Ishikawa (cell line): ENCODE measurements around the gene SULT6B1.

Experiments
- CEBPB ChIP-seq: IDR thresholded peaks from 2 replicates; pipeline ENCODE4 v1.6.1; 2012
- CREB1 ChIP-seq: IDR thresholded peaks from 2 replicates; pipeline ENCODE4 v1.6.1; 2012; ENCODE audit warnings: low read depth
- EGR1 ChIP-seq: IDR thresholded peaks from 2 replicates; pipeline ENCODE4 v1.6.1; 2012
- EP300 ChIP-seq: IDR thresholded peaks from 2 replicates; pipeline ENCODE4 v1.6.1; 2012; ENCODE audit warnings: borderline replicate concordance
- FOXM1 ChIP-seq: IDR thresholded peaks from 2 replicates; pipeline ENCODE4 v1.6.1; 2012; ENCODE audit warnings: low read depth, borderline replicate concordance
- NFIC ChIP-seq: IDR thresholded peaks from 2 replicates; pipeline ENCODE4 v1.6.1; 2012
- RAD21 ChIP-seq: IDR thresholded peaks from 2 replicates; pipeline ENCODE4 v1.6.1; 2012; ENCODE audit warnings: low read depth
- TAF1 ChIP-seq: IDR thresholded peaks from 2 replicates; pipeline ENCODE4 v1.6.1; 2012; ENCODE audit warnings: low read depth, mild to moderate bottlenecking
- TCF12 ChIP-seq: IDR thresholded peaks from 2 replicates; pipeline ENCODE4 v1.6.1; 2012; ENCODE audit warnings: low read depth
- TEAD4 ChIP-seq: IDR thresholded peaks from 2 replicates; pipeline ENCODE4 v1.6.1; 2012
- USF1 ChIP-seq: IDR thresholded peaks from 2 replicates; pipeline ENCODE4 v1.6.1; 2012
- YY1 ChIP-seq: IDR thresholded peaks from 2 replicates; pipeline ENCODE4 v1.6.1; 2012; ENCODE audit warnings: low read depth
- ZBTB7A ChIP-seq: IDR thresholded peaks from 2 replicates; pipeline ENCODE4 v1.6.1; 2012; ENCODE audit warnings: low read depth
- TF ChIP-seq, protein P1 (sequence below): IDR thresholded peaks from 2 replicates; pipeline ENCODE4 v1.6.1; 2012
- TF ChIP-seq, protein P2 (sequence below): IDR thresholded peaks from 2 replicates; pipeline ENCODE4 v1.6.1; 2012; ENCODE audit warnings: low read depth, mild to moderate bottlenecking

The SULT6B1 gene

GRCh38 chr2:37188570-37188969, at the start of gene SULT6B1:
Gene SULT6B1 (minus strand): TSS chr2:37188670. CDS start chr2:37188640, 30 bp downstream.
- TF ChIP-seq NFIC (no peak), CREB1 (no peak)

DNA sequence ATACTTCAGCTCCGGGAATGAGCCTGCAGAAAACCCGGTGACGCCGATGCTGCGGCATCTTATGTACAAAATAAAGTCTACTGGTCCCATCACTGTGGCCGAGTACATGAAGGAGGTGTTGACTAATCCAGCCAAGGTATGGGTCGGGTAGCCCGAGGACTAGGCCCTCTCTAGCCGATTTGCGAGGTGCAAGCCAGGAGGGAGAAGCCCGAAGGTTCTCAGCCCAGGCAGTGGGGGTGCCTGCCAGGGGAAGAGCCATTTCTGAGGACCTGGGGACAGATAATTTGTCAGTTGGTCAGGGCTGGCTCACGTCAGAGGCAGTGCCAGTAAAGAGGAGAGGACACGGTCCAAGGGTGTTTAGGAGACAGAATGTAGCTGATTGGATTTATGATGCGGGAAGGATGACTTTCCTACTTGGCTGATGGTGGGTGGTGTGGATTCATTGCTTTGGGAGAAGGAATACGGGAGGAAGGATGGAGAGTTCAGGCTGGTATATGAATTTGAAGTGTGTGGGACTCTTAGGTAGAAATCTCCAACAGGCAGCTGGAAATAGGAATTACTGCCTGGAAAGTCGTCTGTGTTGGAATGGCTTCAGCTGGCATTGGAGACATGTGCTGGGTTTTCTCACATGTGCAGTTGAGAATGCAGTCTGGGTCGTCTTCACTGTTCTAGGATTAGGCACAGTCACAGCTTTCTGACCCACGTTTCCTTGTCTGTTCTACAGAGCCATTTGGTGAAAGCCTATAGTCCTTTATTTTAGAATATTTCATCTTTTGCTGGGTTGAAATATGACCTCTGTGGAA, 43.9 kb upstream of the SULT6B1 start:
- TF ChIP-seq CREB1 = no peak
- no peak for TF ChIP-seq NFIC
- TF ChIP-seq EGR1 = no peak
- no peak for TF ChIP-seq ZBTB7A
- TF ChIP-seq YY1 = no peak

DNA sequence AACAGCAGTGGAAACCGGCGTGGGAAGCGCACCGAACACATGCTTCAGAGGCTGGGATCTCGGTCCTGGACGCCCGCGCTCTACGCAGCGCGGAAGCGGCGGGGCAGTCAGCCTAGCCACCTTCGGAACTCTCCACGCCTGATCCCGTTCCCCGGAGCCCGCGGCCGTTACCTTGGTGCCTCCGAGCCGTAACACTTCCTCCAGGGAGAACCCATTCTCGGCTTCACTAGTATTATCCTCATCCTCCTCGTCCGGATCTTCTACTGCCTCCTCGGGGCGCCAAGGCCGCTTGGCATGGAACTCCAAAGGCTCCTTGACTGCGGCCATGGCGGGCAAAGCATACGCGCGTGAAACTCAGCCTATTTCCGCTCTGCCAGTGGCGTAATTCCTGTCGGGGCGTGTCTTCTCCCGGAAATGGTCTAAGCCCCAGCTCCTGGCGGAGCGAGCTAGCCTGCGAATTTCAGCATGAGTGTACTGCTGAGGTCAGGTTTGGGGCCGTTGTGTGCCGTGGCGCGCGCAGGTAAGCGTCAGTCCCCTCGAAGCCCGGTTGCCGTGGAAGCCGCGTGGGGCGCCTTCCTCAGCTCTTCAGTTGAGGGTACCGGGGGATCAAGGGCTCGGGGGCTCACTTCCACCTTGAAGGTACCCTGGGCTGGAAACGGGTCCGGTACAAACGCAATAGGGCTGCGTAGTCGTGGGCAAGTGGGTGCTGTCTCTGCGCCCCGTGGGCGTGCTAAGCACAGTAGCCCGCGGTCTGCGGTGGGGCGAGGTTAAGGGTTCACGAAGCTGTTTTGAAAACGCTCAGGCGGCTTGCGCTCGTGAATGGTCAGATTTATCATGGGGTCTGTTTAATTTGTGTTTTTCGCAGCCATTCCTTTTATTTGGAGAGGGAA, 43.0 kb upstream of the SULT6B1 start, which contains the start of the genes CEBPZ and NDUFAF7:
TSS of gene CEBPZ (minus strand) at position 356 of the 890 bp plus-strand sequence. CDS start at position 327, 29 bp downstream.
TSS of gene NDUFAF7 (plus strand) at position 418 of the 890 bp plus-strand sequence. CDS start at position 466, 48 bp downstream.
- TF ChIP-seq, protein P1, sequence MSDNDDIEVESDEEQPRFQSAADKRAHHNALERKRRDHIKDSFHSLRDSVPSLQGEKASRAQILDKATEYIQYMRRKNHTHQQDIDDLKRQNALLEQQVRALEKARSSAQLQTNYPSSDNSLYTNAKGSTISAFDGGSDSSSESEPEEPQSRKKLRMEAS = peak; percentile 91
- TF ChIP-seq CREB1 (0 out of 2 replicates have a peak, but pooled peaks have one; percentile 62), TEAD4 (0 out of 2 replicates have a peak, but pooled peaks have one; percentile 9), NFIC (peak; percentile 25; the same call in 1 of the 2 replicates), RAD21 (no peak), EGR1 (peak; percentile 13; the same call in 1 of the 2 replicates), FOXM1 (no peak), TAF1 (peak; percentile 96), ZBTB7A (no peak), TCF12 (peak; percentile 45; the same call in 1 of the 2 replicates), USF1 (no peak), YY1 (peak; percentile 94)
- TF ChIP-seq, protein P2, sequence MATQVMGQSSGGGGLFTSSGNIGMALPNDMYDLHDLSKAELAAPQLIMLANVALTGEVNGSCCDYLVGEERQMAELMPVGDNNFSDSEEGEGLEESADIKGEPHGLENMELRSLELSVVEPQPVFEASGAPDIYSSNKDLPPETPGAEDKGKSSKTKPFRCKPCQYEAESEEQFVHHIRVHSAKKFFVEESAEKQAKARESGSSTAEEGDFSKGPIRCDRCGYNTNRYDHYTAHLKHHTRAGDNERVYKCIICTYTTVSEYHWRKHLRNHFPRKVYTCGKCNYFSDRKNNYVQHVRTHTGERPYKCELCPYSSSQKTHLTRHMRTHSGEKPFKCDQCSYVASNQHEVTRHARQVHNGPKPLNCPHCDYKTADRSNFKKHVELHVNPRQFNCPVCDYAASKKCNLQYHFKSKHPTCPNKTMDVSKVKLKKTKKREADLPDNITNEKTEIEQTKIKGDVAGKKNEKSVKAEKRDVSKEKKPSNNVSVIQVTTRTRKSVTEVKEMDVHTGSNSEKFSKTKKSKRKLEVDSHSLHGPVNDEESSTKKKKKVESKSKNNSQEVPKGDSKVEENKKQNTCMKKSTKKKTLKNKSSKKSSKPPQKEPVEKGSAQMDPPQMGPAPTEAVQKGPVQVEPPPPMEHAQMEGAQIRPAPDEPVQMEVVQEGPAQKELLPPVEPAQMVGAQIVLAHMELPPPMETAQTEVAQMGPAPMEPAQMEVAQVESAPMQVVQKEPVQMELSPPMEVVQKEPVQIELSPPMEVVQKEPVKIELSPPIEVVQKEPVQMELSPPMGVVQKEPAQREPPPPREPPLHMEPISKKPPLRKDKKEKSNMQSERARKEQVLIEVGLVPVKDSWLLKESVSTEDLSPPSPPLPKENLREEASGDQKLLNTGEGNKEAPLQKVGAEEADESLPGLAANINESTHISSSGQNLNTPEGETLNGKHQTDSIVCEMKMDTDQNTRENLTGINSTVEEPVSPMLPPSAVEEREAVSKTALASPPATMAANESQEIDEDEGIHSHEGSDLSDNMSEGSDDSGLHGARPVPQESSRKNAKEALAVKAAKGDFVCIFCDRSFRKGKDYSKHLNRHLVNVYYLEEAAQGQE = no peak

- TF ChIP-seq USF1 (no peak), TAF1 (no peak)
These were observed 42.1 kb upstream of the SULT6B1 start for GRCh38 chr2:37230581-37230980.

DNA sequence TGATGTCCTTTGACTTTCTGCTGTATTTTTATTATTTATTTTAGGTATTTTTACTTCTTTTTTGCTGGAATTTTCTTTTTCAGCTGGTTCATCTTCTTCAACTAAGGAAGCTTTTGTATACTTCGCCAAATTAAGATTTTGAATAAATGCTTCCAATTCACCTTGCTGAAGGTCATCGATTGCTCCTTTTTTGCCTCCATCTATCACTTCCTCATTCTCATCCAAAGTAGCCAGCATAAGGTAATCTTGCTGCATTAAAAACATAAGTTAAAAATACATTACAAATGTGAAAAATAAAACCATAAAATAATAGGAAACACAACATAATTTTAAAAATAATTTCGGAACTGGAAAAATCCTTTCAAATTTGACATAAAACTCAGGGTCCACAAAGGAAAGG, 40.3 kb upstream of the SULT6B1 start:
- TF ChIP-seq TAF1 (no peak), CEBPB (no peak), TCF12 (no peak), CREB1 (no peak), YY1 (no peak), TEAD4 (no peak), EGR1 (no peak), RAD21 (no peak)
- TF ChIP-seq, protein P2 = no peak
- TF ChIP-seq, protein P1 = no peak

DNA sequence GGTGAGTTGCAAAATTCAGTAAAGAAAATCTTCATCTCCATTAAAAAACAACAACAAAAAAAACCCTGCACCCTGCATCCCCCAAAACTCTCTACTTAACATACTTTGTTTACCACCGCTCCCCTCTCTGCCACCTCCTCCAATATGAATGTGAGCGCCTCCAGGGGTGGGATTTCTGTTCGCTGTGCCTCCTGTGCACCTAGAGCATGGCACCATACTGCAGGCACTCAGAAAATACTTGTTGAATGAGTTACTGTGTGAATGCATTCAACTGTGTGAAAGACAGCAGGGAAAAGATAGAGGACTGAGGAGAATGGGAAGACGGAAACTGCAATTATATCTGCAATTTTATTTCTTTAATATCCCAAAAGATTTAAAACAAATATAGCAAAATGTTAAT, 38.4 kb upstream of the SULT6B1 start:
- no peak for TF ChIP-seq TEAD4
- TF ChIP-seq, protein P1 = no peak
- TF ChIP-seq, protein P2 = no peak
- TF ChIP-seq TAF1 = no peak
- TF ChIP-seq CEBPB = no peak
- TF ChIP-seq FOXM1 = no peak
- no peak for TF ChIP-seq YY1
- no peak for TF ChIP-seq NFIC
- no peak for TF ChIP-seq TCF12
- TF ChIP-seq EP300 = no peak
- no peak for TF ChIP-seq RAD21
- TF ChIP-seq USF1 = no peak
- TF ChIP-seq ZBTB7A = no peak
- no peak for TF ChIP-seq CREB1
- TF ChIP-seq EGR1 = no peak
